BE2C (cell line): ENCODE data around the gene ARVCF.
A peak's percentile ranks its signal among the peaks of the same experiment; 100 is the strongest.
"Not testable (repeated sequence)": the region's sequence is repeated elsewhere in the genome, so short reads cannot be mapped to it uniquely, and the experiment has no call there.

Source experiments
- DNase-seq: peaks from one replicate; pipeline ENCODE4 v3.0.0-alpha.2; 2020
- H3K27me3 ChIP-seq: fragments of 250-450 bp; sonication (Bioruptor Pico); 2 replicates; pipeline ENCODE4 v1.5.1; 2020; ENCODE audit warnings: mild to moderate bottlenecking
- H3K36me3 ChIP-seq: fragments of 250-450 bp; sonication (Bioruptor Pico); 2 replicates; pipeline ENCODE4 v1.5.1; 2020; ENCODE audit warnings: mild to moderate bottlenecking
- H3K4me1 ChIP-seq: fragments of 250-450 bp; sonication (Bioruptor Pico); 2 replicates; pipeline ENCODE4 v1.5.1; 2020
- H3K4me3 ChIP-seq: 2 replicates; pipeline ENCODE4 v1.5.1; 2011; ENCODE audit warnings: low read depth, low read length
- H3K9me3 ChIP-seq: fragments of 250-450 bp; sonication (Bioruptor Pico); 2 replicates; pipeline ENCODE4 v1.5.1; 2020
- CTCF ChIP-seq: IDR thresholded peaks from 2 replicates; pipeline ENCODE4 v1.5.1; 2012; ENCODE audit warnings: mild to moderate bottlenecking, low read depth, low read length

Gene ARVCF

GRCh38 chr22:19940536-19941364 is 75.9 kb downstream of the ARVCF start:
- Histone ChIP-seq H3K4me3 (peak overlapping the region; percentile 98), H3K36me3 (no peaks in the 10 kb centered on the region; the same call in 1 of the 2 replicates), H3K4me1 (peaks cover 11% of the 10 kb centered on the region), H3K27me3 (no peaks in the 10 kb centered on the region), H3K9me3 (no peaks in the 10 kb centered on the region)
- no peak for TF ChIP-seq CTCF
- no peak for DNase-seq

GRCh38 chr22:19937616-19938473 is 78.8 kb downstream of the ARVCF start:
- TF ChIP-seq CTCF = no peak
- Histone ChIP-seq H3K36me3 (no peaks in the 10 kb centered on the region; the same call in 1 of the 2 replicates), H3K27me3 (no peaks in the 10 kb centered on the region), H3K4me1 (peaks cover 15% of the 10 kb centered on the region), H3K4me3 (no peak overlapping the region), H3K9me3 (no peaks in the 10 kb centered on the region; the same call in 1 of the 2 replicates)
- no peak for DNase-seq

- Histone ChIP-seq H3K4me3 (no peak overlapping the region), H3K36me3 (no peaks in the 10 kb centered on the region; the same call in 1 of the 2 replicates), H3K9me3 (no peaks in the 10 kb centered on the region; the same call in 1 of the 2 replicates), H3K4me1 (peaks cover 14% of the 10 kb centered on the region; the same call in 1 of the 2 replicates), H3K27me3 (no peaks in the 10 kb centered on the region)
- TF ChIP-seq CTCF = no peak
- no peak for DNase-seq
Measured at GRCh38 chr22:19936513-19936912, 80.1 kb downstream of the ARVCF start.

GRCh38 chr22:19935123-19935718 is 81.4 kb downstream of the ARVCF start:
- not testable (repeated sequence) for H3K9me3 ChIP-seq, DNase-seq, H3K4me3 ChIP-seq, H3K36me3 ChIP-seq, H3K27me3 ChIP-seq
- peaks cover 14% of the 10 kb centered on the region; the same call in 1 of the 2 replicates for H3K4me1 ChIP-seq

- H3K4me1 ChIP-seq = peaks cover 12% of the 10 kb centered on the region; the same call in 1 of the 2 replicates
- no peak for DNase-seq
- H3K27me3 ChIP-seq = no peaks in the 10 kb centered on the region
- H3K36me3 ChIP-seq = no peaks in the 10 kb centered on the region; the same call in 1 of the 2 replicates
- TF ChIP-seq CTCF = no peak
- no peak overlapping the region for H3K4me3 ChIP-seq
- H3K9me3 ChIP-seq = no peaks in the 10 kb centered on the region; the same call in 1 of the 2 replicates
Measured at GRCh38 chr22:19933341-19934241, 83.0 kb downstream of the ARVCF start.
